ENCODE data around the gene VPS35. TPM values are rescaled to one million over a fixed set of nuclear protein-coding genes. Genes with fewer than 3 reads are reported as not detected.
"Not testable (repeated sequence)": the region's sequence is repeated elsewhere in the genome, so short reads cannot be mapped to it uniquely, and the experiment has no call there.

Gene VPS35
- total RNA-seq, 2 experiments from 2014 or later: 74.7 to 75.7 TPM

DNA sequence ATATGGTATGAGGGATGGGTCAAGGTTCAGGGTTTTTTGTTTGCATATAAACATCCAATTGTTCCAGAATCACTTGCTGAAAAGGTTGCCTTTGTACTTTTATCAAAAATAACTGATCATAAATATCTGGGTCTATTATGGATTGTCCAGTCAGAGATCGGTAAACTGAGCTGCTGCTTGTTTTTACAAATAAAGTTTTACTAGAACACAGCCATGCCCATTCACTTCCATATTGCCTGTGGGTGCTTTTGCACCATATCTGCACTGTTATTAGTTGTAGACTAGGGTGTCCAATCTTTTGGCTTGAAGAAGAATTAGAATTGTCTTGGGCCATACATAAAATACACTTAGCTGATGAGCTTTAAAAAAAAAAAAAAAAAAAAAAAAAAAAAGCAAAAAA lies 11.0 kb downstream of the VPS35 start:
- H3K4me3 Mint-ChIP-seq; H3K27ac Mint-ChIP-seq; H3K9me3 Mint-ChIP-seq; H3K4me1 Mint-ChIP-seq; DNase-seq; H3K27me3 Mint-ChIP-seq; ATAC-seq (ENCODE audit: low read depth): not testable (repeated sequence)
- peaks cover 11% of the 10 kb centered on the region for H3K36me3 Mint-ChIP-seq
- POLR2A ChIA-PET: interaction anchor here (0.6 kb wide), 1 partner anchor 9 kb away, joined by 3 read pairs; no protein-coding TSS in a partner anchor

- H3K4me1 Mint-ChIP-seq: peaks cover 2% of the 10 kb centered on the region
- peaks cover 13% of the 10 kb centered on the region for H3K36me3 Mint-ChIP-seq
- DNase-seq (no peak), ATAC-seq (ENCODE audit: low read depth) (peak; percentile 85)
- no peak overlapping the region for H3K27ac Mint-ChIP-seq
- no peaks in the 10 kb centered on the region for H3K27me3 Mint-ChIP-seq
- no peak overlapping the region for H3K4me3 Mint-ChIP-seq
- POLR2A ChIA-PET: no interaction called here
- no peaks in the 10 kb centered on the region for H3K9me3 Mint-ChIP-seq
Observed at GRCh38 chr16:46673320-46674013, 15.5 kb downstream of the VPS35 start.

- POLR2A ChIA-PET: no interaction called here
- Mint-ChIP-seq H3K27me3 (no peaks in the 10 kb centered on the region), H3K36me3 (peaks cover 26% of the 10 kb centered on the region)
Observed at GRCh38 chr16:46662123-46662522, 26.9 kb downstream of the VPS35 start.

GRCh38 chr16:46658925-46659324 lies 30.1 kb downstream of the VPS35 start:
- Mint-ChIP-seq H3K36me3 (peaks cover 21% of the 10 kb centered on the region), H3K9me3 (no peaks in the 10 kb centered on the region), H3K4me1 (peaks cover 14% of the 10 kb centered on the region), H3K27me3 (no peaks in the 10 kb centered on the region), H3K27ac (peak overlapping the region; percentile 52), H3K4me3 (no peak overlapping the region)
- ATAC-seq (ENCODE audit: low read depth): peak; percentile 86
- DNase-seq: no peak
- POLR2A ChIA-PET: no interaction called here

More at GRCh38 chr16:46662123-46662522, 26.9 kb downstream of the VPS35 start:
- H3K4me1 Mint-ChIP-seq: peaks cover 14% of the 10 kb centered on the region
- H3K4me3 Mint-ChIP-seq: no peak overlapping the region
- no peak for DNase-seq
- no peak overlapping the region for H3K27ac Mint-ChIP-seq
- H3K9me3 Mint-ChIP-seq: no peaks in the 10 kb centered on the region
- ATAC-seq (ENCODE audit: low read depth): no peak

- Mint-ChIP-seq H3K27me3 (no peaks in the 10 kb centered on the region), H3K36me3 (peaks cover 10% of the 10 kb centered on the region), H3K4me3 (no peak overlapping the region), H3K9me3 (no peaks in the 10 kb centered on the region), H3K27ac (no peak overlapping the region), H3K4me1 (peaks cover 2% of the 10 kb centered on the region)
- POLR2A ChIA-PET: no interaction called here
- ATAC-seq (ENCODE audit: low read depth): no peak
- no peak for DNase-seq
Observed at GRCh38 chr16:46651305-46651704, 37.7 kb downstream of the VPS35 start.

DNA sequence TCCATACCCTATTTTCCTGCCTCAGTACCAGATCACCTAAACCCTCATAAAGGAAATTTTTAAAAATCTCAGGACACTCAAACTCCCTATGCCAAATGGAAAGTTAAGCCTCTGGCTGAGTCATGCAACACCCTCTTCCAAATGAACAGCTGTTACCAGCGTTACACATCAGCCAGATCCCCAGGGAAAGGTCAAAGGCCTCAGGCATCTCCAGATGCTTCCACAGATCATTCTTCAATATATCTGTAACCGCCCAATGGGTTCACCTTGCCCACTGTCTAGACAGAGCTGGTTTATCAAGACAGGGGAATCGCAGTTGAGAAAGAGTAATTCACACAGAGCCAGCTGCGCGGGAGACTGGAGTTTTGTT lies 38.7 kb downstream of the VPS35 start:
- no peak for DNase-seq

DNA sequence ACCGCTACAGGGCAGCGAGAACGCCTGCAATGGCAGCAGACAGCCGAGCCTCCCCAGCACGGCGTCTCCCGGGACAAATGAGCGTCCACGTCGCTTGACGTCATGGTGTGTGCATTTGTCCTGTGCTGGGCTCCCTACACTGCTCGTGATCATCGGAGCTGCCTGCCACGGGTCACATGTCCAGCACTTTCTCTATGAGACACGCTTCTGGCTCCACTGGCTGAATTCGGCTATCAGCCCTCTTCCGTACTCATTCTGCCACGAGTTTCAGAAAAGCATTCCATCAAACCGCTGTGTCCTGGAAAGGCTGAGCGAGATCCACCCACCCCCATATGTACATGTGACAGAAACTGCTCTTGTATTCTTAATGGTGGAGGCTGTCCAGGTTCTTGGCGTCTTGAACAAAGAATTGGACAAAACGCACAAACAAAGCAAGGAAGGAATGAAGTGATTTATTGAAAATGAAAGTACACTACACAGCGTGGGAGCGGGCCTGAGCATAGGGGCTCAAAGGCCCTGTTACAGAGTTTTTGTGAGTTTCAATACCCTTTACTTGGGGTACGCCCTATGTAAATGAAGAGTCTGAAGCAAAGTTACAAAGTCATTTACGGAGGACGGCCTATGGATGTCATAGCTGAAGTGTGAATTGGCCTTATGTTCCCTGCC lies 39.3 kb downstream of the VPS35 start:
- POLR2A ChIA-PET: no interaction called here

More for the DNA sequence above, 38.7 kb downstream of the VPS35 start:
- no peak overlapping the region for H3K27ac Mint-ChIP-seq
- POLR2A ChIA-PET: no interaction called here
- no peaks in the 10 kb centered on the region for H3K9me3 Mint-ChIP-seq
- peaks cover 7% of the 10 kb centered on the region for H3K36me3 Mint-ChIP-seq
- no peaks in the 10 kb centered on the region for H3K27me3 Mint-ChIP-seq
- H3K4me1 Mint-ChIP-seq: peaks cover 2% of the 10 kb centered on the region
- no peak for ATAC-seq (ENCODE audit: low read depth)
- no peak overlapping the region for H3K4me3 Mint-ChIP-seq

GRCh38 chr16:46648656-46649055 lies 40.3 kb downstream of the VPS35 start:
- H3K27ac Mint-ChIP-seq: no peak overlapping the region
- H3K27me3 Mint-ChIP-seq: no peaks in the 10 kb centered on the region
- DNase-seq: no peak
- no peak overlapping the region for H3K4me3 Mint-ChIP-seq
- H3K36me3 Mint-ChIP-seq: peaks cover 4% of the 10 kb centered on the region
- peaks cover 12% of the 10 kb centered on the region for H3K9me3 Mint-ChIP-seq
- peaks cover 2% of the 10 kb centered on the region for H3K4me1 Mint-ChIP-seq
- POLR2A ChIA-PET: no interaction called here
- ATAC-seq (ENCODE audit: low read depth): no peak

More for the DNA sequence above, 39.3 kb downstream of the VPS35 start:
- Mint-ChIP-seq H3K4me3 (no peak overlapping the region), H3K27ac (no peak overlapping the region), H3K4me1 (peaks cover 2% of the 10 kb centered on the region), H3K36me3 (peaks cover 4% of the 10 kb centered on the region), H3K27me3 (no peaks in the 10 kb centered on the region), H3K9me3 (peaks cover 4% of the 10 kb centered on the region)
- ATAC-seq (ENCODE audit: low read depth): no peak
- no peak for DNase-seq

- POLR2A ChIA-PET: no interaction called here
- Mint-ChIP-seq H3K9me3 (peaks cover 9% of the 10 kb centered on the region), H3K4me3 (no peak overlapping the region), H3K4me1 (no peaks in the 10 kb centered on the region), H3K27me3 (no peaks in the 10 kb centered on the region), H3K36me3 (peaks cover 3% of the 10 kb centered on the region), H3K27ac (no peak overlapping the region)
- DNase-seq (no peak), ATAC-seq (ENCODE audit: low read depth) (no peak)
Observed at GRCh38 chr16:46638947-46639925, 49.7 kb downstream of the VPS35 start.

GRCh38 chr16:46632778-46633733 lies 55.9 kb downstream of the VPS35 start:
- peak overlapping the region; percentile 42 for H3K4me3 Mint-ChIP-seq
- no peak overlapping the region for H3K27ac Mint-ChIP-seq
- no peaks in the 10 kb centered on the region for H3K9me3 Mint-ChIP-seq
- no peaks in the 10 kb centered on the region for H3K36me3 Mint-ChIP-seq
- no peaks in the 10 kb centered on the region for H3K4me1 Mint-ChIP-seq
- DNase-seq (no peak), ATAC-seq (ENCODE audit: low read depth) (peak; percentile 54)
- POLR2A ChIA-PET: interaction anchor here (1.4 kb wide), 1 partner anchor 13 kb away, joined by 5 read pairs; no protein-coding TSS in a partner anchor
- H3K27me3 Mint-ChIP-seq: no peaks in the 10 kb centered on the region

DNA sequence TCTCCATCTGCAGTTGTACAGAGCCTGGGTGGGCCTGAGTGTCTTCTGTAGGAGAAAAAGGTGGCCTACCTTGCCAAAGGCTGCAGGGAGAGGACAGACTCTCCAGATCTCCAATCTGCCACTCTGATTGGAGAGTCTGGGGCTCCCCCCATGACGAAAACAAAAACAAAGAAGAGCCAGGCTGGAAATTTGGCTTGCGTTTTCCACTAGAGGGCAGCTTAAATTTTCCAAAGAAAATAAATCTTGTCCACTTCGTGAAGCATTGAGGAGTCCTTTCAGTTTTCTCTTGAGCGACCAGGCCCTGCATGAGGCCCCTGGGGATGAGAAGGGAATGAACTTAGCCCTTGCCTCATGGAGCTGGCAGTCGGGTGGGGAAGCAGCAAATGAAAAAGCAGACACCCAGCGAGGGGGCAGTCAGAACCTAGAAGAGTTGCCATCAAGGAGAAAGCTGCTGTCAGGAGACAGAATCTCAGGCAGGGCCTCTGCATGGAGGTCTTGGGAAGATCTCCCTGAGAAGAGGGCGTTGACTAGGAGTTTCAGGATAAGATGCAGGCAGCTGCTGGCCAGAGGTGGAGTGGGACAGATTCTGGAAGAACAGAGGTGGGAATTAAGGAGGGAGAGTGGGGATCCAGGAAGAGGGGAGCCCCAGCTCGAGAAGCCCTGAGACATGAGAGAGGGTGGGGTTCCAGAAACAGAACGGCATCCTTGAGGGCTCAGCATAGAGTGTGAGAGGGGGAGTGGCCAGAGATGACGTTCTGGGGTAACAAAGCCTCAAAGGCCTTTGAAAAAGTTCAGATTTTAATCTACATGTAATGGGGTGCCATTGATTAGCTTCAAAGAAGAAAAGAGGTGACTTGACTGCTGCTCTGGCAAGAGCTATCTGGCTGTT lies 59.4 kb downstream of the VPS35 start:
- Mint-ChIP-seq H3K27me3 (no peaks in the 10 kb centered on the region), H3K36me3 (no peaks in the 10 kb centered on the region), H3K9me3 (no peaks in the 10 kb centered on the region), H3K4me1 (no peaks in the 10 kb centered on the region), H3K27ac (peak overlapping the region; percentile 1), H3K4me3 (no peak overlapping the region)
- ATAC-seq (ENCODE audit: low read depth) (no peak), DNase-seq (no peak)
- POLR2A ChIA-PET: interaction anchor here (1.5 kb wide), 1 partner anchor 9 kb away, joined by 6 read pairs; the partner anchor contains the start of gene SHCBP1

DNA sequence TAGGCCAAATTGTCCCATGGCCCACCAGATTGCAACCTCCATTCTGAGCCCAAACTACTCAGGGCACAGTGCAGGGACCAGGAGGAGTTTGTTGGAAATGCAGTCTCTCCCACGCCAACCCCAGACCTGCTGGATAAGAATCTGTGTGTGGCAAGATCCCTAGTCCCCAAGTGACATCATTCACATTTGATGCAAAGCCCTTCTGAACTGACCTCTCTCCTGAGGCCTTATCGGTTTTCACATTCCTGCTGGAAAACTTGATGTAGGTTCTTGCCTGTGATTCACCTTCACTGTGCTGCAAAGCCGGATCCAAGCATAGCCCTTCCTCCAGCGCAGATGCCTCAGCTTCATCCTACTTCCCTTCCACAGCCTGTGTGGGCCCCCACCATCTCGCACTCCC lies 61.2 kb downstream of the VPS35 start:
- no peak for ATAC-seq (ENCODE audit: low read depth)
- Mint-ChIP-seq H3K9me3 (no peaks in the 10 kb centered on the region), H3K27me3 (no peaks in the 10 kb centered on the region), H3K36me3 (no peaks in the 10 kb centered on the region), H3K4me3 (no peak overlapping the region), H3K27ac (no peak overlapping the region), H3K4me1 (no peaks in the 10 kb centered on the region)
- POLR2A ChIA-PET: no interaction called here
- no peak for DNase-seq
